GM19099 (cell line): ENCODE measurements around the gene SDK1.

Source experiments
- POLR2A ChIP-seq: IDR thresholded peaks from 3 replicates; pipeline ENCODE4 v1.6.1; 2011; ENCODE audit warnings: low read depth; ENCODE audit not compliant: insufficient read length; ENCODE audit errors: extremely low read depth

The SDK1 gene

DNA sequence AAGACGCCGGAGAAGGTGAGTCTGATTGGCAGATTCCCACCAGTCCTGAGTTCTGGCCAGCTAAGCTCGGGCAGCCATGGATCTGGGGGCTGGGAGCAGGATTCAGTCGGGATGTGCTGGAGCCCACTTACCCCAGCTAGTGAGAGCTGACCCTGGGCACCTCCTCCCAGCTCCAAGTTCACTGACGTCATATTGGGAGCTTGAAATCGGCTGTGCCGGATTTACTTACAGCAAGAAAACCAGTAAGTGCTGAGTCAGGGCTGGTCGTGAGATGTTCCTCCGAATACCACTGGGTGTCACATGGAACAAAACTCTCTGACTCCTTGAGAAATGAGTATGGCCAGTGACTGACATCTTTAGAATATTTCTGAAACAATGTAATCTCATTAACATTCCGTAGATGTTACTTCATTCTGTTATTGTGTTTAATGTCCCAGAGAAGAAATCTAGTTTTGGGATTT lies 621.2 kb downstream of the SDK1 start:
- TF ChIP-seq POLR2A: no peak

DNA sequence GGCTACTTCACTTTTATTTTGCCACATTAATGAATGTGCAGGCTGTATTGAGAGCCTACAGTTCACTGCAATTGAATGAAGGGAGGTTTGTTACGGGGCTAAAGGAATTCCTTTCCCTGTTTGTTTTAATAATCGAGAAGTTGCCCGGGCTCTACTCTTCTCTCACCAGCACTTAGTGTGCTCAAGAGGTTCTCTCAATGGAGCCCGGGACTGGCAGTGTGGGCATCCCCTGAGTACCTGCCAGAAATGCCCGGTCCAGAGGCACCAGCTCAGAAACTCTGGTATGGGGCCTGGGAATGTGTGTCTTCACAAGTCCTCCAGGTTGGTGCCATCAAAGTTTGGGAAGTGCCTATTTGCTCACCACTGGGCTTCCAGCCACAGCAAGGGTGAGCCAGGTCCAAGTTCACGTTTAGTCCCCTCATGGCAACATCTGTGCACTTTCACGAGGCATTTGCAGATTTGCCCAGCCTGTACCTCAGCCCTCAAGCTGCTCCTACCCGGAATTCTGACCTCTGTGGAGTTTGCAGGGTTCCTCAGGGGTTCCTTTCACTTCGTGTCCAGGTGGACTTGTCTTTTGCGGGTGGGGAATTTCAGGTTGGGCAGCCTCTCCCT lies 622.4 kb downstream of the SDK1 start:
- TF ChIP-seq POLR2A: no peak

DNA sequence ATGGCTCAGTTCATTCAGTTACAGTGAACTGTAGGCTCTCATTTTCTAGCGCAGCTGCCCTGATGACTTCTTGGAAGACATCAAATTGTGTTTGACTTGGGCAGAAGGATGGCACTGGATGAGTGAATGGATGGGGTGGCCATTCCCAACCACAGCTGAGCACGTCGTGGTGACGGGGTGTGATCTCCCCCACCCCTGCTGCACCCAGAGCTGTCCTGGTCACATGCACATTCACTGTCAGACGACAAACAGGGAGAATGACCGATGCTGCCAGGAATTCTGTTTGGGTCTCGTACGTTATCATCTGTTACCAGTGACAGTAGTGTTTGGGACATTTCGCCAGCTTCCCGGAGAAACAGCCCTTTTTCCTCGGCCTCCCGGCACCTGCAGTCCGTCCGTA lies 623.2 kb downstream of the SDK1 start:
- no peak for TF ChIP-seq POLR2A

DNA sequence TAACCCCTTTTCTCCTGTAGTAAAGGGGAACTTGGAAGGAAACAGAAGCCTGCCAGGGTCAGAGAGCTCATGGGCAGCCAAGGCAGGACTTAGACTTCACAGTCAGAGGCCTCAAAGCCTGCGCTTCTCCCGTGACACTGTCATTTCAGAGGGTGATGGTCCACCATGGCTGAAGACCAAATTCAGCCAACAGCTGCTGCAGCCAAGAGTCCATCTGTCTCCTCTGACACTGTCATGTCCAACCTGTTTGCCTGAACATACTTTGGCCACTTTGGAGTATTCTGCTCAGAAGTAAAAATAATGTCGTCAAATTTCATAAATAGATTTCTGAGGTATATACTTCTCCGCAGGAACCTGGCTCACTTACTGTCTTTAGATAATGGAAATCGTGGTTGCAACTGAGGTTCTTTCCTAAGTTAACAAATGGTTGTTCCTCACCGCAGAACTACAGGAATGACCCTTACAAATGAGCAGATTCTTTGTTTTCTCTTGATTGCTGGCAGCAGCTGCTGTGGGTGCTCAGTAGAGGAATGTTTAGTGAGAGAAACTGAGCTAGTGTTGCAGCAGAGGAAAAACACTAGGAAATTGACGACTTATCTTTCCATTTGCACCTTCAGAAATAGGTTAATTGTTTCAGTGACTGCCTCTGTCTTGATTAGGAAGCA lies 626.5 kb downstream of the SDK1 start:
- no peak for TF ChIP-seq POLR2A

DNA sequence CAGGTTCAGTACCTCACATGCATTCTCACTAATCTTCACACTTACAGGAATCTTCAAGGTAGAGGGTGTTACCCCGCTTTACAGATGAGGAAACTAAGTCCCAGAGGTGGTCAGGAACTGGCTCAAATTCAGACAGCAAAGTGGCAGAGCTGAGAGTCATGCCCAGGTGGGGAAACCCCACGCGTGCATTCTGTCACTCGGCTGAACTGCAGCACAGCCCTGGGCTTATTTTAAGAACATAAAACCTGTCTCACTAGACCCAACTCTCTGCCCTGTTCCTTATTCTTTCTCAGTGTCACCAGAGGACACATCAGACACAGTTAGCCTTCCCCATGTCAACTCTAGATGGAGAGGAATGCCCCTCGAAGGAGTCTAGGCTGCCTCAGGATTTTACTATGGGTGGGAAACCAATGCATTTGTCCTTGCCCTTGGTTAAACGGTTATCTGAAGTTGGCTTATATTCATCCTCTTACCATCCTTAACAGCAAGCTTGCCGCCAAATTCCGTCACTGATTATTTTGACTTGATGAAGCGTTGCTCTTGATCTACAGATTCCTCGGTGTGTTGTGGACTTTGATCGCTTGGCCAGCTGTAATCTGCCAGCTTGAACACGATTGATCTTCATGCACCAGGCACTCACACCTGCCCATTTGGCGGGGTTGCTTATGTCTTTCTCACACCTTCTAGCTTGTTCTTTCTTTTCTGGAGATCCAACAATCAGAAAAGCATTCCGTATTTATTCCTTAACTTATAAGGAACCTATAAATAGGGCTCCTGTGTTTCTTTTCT lies 627.9 kb downstream of the SDK1 start:
- no peak for TF ChIP-seq POLR2A

DNA sequence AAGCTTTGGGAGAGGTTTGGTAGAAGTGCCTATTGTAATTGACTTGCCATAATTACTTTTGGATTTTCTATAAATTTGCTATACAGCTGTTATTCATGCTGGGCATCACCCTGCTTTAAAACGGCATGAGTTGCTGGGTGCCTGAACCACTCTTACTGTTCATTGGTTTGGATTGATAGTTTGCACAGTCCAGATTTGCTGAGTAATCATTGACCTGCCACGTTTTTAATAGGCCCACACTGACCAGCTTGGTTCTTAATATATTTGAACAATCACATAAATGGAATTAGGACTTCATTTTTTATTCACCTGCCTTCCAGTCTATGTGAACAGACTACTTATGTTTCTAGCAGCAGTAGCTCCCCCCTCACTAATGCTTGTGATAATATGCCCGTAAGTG lies 630.8 kb downstream of the SDK1 start:
- TF ChIP-seq POLR2A: no peak

DNA sequence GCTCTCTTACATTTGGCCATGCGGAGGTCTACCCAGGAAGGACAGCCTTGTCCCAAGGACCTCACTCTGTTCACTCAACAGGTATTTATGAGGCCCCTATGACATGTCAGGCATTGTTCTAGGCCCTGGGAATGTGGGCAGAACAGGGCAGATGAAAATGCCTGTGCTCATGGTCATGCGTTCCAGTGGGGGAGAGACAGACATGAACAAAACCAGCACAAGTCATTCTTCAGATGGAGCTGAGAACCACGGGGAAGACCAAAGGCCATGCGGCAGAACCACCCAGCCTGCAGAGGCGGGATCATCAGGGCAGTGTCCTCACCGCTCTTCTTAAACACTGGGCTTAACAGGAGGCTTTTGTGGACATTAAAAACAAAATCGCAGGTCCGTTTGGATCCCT lies 636.1 kb downstream of the SDK1 start:
- TF ChIP-seq POLR2A: no peak

DNA sequence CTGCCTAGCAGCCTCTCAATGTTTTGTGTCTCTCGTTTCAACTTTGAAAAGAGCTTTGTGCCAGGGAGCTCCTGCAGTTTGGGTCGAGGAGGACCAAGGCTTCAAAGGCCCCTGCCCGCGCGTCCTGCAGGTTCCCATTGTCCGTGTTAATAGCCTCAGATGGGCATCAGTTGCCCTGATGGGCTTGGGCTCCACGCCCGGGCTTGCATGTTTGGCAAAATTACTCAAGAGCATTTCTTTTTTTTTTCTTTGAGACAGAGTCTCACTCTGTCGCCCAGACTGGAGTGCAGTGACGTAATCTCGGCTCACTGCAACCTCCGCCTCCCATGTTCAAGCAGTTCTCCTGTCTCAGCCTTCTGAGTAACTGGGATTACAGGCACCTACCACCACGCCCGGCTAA lies 636.6 kb downstream of the SDK1 start:
- TF ChIP-seq POLR2A: no peak

DNA sequence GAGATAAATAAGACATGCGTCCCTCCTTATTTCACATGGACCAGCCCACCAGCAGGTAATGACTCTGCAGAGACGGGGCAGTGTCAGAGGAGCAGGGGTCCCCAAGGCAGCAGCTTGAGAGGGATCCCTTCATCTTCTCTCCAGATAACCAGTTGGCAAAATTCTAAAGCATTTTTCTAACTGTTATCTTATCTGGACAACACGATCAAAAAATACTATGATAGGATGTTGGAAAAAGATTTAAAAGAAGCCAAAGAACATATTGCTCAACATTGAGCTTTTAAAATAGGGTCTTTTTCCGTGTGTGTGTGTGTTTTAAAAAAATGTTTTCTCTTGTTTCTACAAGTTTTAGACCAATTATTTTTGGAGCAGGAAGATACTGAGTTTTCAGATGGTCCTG lies 641.2 kb downstream of the SDK1 start:
- TF ChIP-seq POLR2A: no peak

DNA sequence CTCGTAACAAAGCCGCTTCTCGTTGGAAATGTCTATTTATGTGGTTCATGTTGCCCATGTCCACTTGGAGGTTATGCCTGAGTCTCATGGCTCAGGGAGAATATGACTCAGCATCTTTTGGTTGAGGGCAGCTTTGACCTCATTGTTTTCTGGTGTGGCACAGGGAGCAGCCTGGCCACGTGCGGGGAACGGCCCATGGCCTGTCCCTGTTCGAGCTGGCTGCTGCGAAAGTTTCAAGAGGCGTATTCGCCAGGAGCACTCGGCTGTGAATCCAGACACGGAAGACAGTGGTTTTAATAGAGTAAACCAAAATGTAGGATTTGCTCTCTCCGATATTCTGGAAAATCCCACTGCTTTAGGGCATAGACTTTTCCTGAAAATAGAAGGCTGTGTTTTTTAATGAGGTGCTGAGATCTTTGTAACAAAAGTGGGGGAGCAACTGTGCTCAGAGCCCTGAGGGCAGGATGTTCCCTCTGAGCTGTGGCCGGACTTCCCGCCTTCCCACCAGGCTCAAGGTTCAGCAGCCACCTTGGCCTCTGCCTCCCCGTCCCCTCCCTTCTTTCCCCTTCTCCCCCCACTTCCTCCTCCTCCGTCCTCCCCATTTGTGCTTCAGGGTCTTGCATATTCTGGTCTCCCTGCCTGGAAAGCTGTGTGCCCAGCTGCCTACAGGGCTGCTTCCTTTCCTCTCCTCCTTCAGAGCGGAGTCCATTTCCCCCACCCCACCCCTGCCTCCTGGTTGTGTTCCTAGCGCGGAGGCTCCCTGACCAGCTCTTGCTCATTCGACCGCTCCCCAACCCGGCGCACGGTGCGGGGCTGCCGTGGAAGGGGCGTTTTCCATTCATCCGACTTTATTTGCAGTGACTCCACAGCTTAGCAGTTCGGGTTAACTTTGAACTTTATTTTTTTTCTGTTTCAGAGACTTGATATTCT lies 642.0 kb downstream of the SDK1 start:
- TF ChIP-seq POLR2A: no peak

DNA sequence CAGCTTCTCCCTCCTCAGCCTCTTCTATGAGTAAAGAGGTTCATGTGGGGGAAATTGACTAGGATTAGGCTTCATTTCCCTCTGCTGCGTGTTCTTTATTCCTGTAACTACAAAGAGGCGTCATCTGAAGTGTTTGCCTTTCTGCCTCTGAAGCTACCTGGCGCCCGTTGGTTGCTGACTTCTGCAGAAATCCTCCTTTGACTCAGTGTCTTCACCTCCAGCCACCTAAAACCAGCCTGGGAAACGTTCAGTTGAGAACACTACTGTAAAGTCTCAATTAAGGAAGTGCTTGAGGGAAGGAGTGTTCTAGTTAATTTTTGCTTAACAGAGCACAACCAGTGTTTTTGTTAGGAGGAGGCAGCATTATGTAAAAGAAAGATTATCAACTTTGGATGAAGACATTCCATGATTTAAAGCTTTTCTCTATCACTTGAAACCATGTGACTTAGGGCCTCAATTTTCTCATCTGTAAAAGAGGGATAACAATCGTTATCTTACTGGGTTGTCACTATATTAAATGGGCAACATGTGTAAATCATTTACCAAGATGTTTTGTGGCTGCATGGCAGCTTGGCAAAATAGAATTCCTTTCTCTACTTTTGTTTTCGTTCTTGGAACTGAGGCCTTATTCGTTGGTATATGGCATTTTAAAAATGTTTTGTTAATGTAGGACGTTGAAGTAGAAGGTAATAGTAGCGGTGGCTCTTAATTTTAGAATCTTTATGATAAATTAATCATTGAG lies 642.9 kb downstream of the SDK1 start:
- TF ChIP-seq POLR2A: no peak

DNA sequence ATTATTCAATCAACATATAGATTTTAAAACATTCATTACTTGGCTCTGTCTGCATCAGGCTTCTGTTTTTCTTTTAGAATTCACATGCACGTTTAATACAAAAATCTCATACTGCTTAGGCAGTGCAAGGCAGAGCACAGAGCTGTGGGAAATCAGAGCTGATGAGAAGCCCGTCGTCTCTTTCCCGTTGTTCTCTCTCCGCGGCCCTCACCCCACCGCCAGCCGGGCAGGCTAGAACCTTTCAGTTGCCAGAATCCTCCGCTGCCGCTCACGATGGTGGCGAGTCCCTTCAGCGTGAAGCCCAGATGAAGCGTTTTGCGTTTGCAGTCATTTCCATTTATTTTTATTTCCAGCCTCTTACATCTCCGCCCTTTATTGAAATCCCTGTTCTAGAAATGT lies 648.2 kb downstream of the SDK1 start:
- TF ChIP-seq POLR2A: no peak

DNA sequence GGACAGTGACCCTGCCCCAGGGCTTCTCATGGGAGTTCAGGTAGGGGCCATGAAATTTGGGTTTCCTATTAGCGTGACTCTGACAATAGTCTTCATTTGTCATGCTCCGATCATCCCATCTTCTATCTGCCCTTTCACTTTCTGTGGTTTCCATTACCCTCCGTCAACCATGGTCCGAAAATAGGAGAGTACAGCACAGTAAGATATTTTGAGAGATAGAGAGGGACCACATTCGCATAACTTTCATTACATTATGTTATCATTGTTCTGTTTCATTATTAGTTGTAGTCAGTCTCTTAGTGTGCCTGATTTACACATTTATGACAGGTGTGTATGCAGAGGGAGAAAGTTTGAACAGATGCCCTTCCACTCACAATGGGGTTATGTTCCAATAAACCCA lies 649.2 kb downstream of the SDK1 start:
- TF ChIP-seq POLR2A: no peak

DNA sequence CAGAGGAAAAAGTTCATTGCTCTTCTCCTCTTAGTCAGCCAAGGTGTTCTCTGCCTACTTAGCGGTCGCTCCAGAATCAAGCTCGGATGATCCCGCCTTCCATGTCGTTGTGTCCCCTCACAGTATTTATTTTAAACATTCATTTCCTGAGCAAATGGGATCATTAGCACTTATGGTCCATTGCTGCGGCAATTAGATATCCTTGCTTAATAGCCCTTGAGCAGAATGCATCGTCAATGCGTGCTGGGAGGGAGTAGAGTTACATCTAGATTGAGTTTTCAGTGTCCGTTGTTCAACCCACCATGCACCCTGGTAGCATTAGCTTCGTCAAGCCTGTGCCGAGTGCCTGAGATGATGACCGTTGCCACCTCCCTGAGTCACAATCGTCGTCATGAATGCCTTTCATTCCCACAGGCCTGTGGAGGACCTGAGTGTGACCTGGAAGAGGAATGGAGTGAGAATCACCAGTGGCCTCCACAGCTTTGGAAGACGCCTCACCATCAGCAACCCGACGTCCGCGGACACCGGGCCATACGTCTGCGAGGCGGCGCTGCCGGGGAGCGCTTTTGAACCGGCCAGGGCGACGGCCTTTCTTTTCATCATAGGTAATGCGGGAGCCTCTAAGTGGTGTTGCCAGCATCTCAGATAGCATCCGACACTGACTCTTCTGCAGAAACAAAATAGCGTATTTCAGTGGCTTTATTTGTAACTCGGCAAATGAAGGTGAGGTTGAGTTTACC lies 650.4 kb downstream of the SDK1 start:
- no peak for TF ChIP-seq POLR2A
